HUES64 (cell line): ENCODE results near the gene PNPLA7.

ENCODE experiments used
- H3K27ac ChIP-seq: 2 replicates; pipeline ENCODE4 v1.7.0; 2013; ENCODE audit warnings: low read depth, low read length, inconsistent platforms
- H3K27me3 ChIP-seq: 2 replicates; pipeline ENCODE4 v1.6.1; 2013; ENCODE audit warnings: mild to moderate bottlenecking, low read length; ENCODE audit not compliant: insufficient read depth
- H3K36me3 ChIP-seq: 2 replicates; pipeline ENCODE4 v1.6.1; 2013; ENCODE audit warnings: mild to moderate bottlenecking, low read length; ENCODE audit not compliant: insufficient read depth
- H3K4me1 ChIP-seq: 2 replicates; pipeline ENCODE4 v1.6.1; 2013; ENCODE audit warnings: mild to moderate bottlenecking, low read length, moderate library complexity; ENCODE audit not compliant: insufficient read depth
- H3K4me3 ChIP-seq: 2 replicates; pipeline ENCODE4 v1.5.1; 2013; ENCODE audit warnings: mild to moderate bottlenecking, low read length, moderate library complexity
- H3K9ac ChIP-seq: 2 replicates; pipeline ENCODE4 v1.6.1; 2013; ENCODE audit warnings: mild to moderate bottlenecking, low read depth, low read length
- H3K9me3 ChIP-seq: 2 replicates; pipeline ENCODE4 v1.6.1; 2013; ENCODE audit warnings: low read depth, low read length; ENCODE audit not compliant: insufficient read depth
- WGBS: fragments of 150-250, 120-280 bp; methylation state at CpG from one replicate; pipeline ENCODE4 v1.1.7; 2013; ENCODE audit warnings: missing lambda C conversion rate; 5-methylcytosine and 5-hydroxymethylcytosine counted together

The PNPLA7 gene

DNA sequence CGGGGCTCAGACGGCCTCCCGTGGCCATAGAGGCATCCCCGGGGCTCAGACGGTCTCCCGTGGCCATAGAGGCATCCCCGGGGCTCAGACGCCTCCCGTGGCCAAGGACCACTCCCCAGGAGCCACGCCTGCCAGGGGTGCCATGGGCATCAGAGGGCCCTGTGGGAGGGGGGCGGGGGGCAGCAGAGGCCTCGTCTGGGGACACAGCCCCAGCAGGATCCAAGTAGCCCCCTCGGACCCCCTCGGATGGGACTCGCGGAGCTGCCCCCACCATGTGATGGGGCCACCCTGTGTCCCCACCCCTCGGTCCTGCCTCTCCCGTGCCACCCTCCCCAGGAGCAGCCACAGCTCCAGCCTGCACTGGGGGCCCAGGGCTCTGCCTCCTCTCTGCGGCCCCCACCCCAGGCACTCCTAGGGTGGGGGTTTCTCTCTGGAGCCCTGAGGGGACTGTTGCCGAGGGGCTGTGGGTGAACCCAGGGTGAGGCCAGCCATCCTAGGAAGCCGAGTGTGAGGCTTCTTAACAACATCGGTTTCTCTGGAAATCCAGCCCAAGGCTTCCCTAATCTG lies 111.5 kb downstream of the PNPLA7 start:
- H3K4me3 ChIP-seq = no peak overlapping the region
- H3K4me1 ChIP-seq = no peaks in the 10 kb centered on the region; the same call in 1 of the 2 replicates
- 92% methylated on average over 22 of the region's 22 CpGs for WGBS
- no peak overlapping the region for H3K27ac ChIP-seq
- H3K36me3 ChIP-seq = no peaks in the 10 kb centered on the region
- peaks cover 7% of the 10 kb centered on the region; the same call in 1 of the 2 replicates for H3K27me3 ChIP-seq
- no peak overlapping the region for H3K9ac ChIP-seq
- no peaks in the 10 kb centered on the region for H3K9me3 ChIP-seq

DNA sequence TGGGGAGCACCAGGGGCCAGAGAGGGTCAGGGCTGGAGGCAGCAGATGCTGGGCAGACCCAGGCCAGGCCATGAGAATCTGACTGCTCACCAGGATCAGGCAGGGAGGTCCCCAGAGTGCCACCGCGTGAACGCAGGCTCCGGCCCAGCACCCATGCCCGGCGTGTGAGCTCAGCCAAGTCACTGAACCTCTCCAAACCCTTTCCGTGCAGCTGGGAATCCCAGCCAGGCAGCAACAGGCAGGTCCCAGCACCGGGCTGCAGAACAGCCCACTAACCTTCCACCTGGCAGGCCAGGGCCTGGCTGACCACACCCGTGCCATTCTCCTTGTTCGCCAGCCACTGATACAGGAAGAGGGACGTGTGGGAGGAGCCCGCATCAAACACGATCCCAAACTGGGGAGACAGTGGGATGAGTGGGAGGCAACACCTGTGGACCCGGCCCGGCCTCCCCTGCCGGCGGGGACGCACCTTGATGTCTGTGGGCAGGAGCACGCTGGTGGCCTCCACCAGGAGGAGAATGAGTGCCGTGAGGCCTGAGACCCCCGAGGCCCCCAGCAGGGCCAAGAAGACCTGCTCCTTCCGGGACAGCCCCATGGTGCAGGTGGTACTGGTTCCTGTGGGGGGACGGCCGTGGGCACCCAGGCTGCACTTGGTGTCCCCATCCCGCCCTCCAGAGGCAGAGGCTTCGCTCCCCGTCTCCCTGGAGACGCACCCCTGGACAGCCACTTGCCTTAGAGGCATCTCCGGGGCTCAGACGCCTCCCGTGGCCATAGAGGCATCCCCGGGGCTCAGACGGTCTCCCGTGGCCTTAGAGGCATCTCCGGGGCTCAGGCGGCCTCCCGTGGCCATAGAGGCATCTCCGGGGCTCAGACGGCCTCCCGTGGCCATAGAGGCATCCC lies 112.3 kb downstream of the PNPLA7 start:
- Histone ChIP-seq H3K36me3 (no peaks in the 10 kb centered on the region), H3K9me3 (no peaks in the 10 kb centered on the region), H3K27ac (no peak overlapping the region), H3K9ac (no peak overlapping the region), H3K4me3 (no peak overlapping the region), H3K4me1 (no peaks in the 10 kb centered on the region; the same call in 1 of the 2 replicates), H3K27me3 (peaks cover 7% of the 10 kb centered on the region; the same call in 1 of the 2 replicates)
- 93% methylated on average over 40 of the region's 40 CpGs for WGBS

DNA sequence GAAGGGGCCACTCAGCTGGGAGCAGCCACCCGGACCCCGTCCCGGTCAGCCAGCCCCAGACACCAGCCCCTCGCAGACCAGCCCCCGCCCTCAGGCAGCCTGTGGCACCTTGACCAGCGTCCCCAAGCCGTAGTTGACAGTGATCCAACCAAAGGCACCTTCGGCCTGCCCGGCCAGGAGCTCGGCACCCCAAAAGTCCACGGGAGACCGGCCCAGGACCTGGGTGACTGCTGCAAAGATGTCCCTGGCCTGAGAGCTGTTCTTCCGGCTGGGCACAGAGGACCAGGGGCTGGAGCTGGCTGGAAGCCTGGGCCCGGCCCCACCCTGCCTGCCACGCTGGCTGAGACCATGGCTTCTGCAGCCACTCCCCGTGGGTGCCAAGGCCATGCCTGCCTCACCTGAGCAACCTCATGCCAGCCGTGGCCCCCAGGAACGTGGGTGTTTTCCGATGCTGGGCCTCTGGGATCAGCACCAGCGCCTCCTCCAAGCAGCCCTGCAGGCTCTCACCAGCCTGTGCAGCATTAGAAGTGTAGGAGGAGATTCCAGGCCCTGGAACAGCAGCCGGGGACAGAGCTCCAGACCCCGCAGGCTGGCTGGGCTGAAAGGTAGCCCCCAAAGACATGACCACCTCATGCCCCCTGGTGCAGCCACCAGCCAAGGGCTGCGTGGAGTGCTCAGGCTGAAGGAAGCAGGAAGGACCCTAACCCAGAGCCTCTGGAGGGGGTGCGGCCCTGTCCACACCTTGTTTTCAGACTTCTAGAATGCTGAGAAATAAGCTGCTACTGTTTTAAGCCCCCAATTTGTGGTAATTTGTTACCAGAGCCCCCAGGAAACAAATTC lies 113.2 kb downstream of the PNPLA7 start:
- Histone ChIP-seq H3K9ac (no peak overlapping the region), H3K4me1 (no peaks in the 10 kb centered on the region; the same call in 1 of the 2 replicates), H3K4me3 (no peak overlapping the region), H3K36me3 (no peaks in the 10 kb centered on the region), H3K27me3 (peaks cover 1% of the 10 kb centered on the region; the same call in 1 of the 2 replicates), H3K27ac (no peak overlapping the region), H3K9me3 (no peaks in the 10 kb centered on the region)
- 93% methylated on average over 24 of the region's 24 CpGs for WGBS

DNA sequence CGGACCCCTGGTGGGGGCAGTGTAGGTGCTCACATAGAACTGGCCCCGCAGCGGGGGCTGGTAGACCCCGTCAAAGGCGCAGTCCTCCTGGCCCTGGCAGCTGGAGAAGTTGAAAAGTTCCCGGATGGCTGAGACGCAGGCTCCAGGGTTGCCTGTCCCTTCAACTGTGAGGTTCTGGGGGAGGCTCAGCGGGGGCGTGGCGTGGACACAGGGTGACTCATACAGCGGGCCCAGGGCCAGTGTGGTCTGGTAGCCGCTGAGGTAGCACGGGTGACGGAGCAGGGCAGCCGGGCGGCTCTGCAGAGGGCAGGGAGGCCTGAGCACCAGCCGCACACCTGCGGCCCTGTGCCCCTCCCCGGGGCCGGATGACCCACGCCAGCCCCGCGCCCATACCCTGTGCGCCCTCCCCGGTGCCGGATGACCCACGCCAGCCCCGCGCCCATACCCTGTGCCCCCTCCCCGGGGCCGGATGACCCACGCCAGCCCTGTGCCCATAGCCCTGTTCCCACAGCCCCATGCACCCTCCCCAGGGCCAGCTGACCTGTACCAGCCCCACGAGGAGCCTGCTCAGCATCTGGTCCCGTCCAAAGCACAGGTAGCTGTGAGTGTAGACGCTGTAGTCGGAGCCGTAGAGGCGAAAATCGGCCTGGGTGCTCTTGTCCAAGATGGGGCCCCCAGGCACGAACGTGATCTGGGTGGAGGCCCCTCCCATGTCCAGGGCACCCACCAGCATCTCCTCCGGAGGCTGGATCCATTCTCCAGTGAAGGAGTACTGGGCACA lies 114.0 kb downstream of the PNPLA7 start:
- no peak overlapping the region for H3K9ac ChIP-seq
- no peaks in the 10 kb centered on the region for H3K9me3 ChIP-seq
- H3K36me3 ChIP-seq = no peaks in the 10 kb centered on the region
- 92% methylated on average over 42 of the region's 42 CpGs for WGBS
- no peaks in the 10 kb centered on the region for H3K4me1 ChIP-seq
- H3K27ac ChIP-seq = no peak overlapping the region
- no peaks in the 10 kb centered on the region for H3K27me3 ChIP-seq
- H3K4me3 ChIP-seq = no peak overlapping the region

DNA sequence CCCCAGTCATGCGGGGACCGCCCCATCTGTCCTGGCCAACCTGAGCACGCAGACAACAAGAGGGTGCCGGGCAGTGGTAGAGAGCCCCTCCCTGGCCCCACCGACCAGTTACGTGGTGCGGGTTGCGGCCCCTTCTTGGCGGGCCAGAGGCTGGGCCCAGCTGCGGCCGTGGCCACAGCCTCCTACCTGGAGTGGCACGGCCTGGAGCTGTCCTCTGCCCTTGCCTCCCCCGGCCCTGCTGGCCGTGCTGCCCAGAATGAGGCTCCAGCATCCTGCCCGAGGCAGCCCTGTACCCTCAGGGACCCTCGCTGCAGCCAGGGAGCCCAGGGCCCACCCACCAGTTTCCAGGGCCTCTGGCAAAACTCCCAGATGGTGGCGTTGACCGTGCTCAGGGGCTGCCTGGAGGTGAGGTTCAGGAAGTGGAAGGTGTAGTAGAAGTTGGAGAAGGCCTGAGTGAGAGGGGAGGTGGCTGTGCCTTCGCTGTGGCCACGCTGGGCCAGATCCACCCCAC lies 114.8 kb downstream of the PNPLA7 start:
- Histone ChIP-seq H3K9ac (no peak overlapping the region), H3K27me3 (no peaks in the 10 kb centered on the region), H3K4me3 (no peak overlapping the region), H3K9me3 (no peaks in the 10 kb centered on the region), H3K4me1 (no peaks in the 10 kb centered on the region), H3K27ac (no peak overlapping the region), H3K36me3 (no peaks in the 10 kb centered on the region)
- 90% methylated on average over 20 of the region's 20 CpGs for WGBS

DNA sequence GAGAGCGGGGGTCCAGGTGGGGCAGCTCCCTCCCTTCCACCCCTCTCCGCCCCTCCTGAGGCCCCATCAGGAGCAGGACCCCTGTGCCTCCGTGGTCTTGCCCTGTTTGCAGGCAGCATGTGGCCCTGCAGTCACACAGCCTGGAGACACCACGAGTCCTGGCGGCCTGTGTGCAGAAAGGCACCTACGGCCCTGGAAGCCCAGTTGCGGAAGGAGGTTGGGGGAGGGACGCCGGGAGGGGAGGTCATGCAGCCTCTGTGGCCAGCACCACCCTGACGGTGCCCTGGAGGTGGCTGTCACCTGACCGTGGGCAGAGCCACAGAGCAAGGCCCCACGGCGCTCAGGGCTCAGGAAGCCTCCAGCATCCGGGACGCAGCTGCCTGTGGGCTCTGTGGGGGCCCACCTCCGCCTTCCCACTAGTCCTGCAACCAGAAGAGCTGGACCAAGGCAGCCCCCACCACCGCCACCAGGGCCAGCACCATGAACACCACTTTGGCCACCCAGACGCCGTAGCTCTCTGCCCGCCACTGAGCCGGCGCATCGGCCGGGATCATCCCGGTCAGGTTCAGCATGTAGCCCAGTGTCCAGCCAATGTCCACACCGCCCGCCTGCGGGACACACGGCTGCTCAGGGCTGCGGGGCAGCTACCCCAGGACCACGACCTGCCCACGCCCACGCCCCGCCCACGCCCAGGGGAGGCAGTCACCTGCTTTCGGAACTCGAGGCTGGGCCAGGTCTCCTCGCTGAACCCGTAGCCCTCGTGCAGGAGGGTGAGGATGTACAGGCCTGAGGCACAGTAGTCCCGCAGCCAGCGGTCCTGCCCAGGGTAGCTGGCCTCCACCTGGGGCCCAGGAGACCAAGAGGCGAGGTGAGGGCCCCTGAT lies 115.5 kb downstream of the PNPLA7 start:
- 92% methylated on average over 43 of the region's 43 CpGs for WGBS
- Histone ChIP-seq H3K27me3 (no peaks in the 10 kb centered on the region), H3K4me3 (no peak overlapping the region), H3K9ac (no peak overlapping the region), H3K9me3 (no peaks in the 10 kb centered on the region), H3K4me1 (no peaks in the 10 kb centered on the region), H3K27ac (no peak overlapping the region), H3K36me3 (no peaks in the 10 kb centered on the region)

DNA sequence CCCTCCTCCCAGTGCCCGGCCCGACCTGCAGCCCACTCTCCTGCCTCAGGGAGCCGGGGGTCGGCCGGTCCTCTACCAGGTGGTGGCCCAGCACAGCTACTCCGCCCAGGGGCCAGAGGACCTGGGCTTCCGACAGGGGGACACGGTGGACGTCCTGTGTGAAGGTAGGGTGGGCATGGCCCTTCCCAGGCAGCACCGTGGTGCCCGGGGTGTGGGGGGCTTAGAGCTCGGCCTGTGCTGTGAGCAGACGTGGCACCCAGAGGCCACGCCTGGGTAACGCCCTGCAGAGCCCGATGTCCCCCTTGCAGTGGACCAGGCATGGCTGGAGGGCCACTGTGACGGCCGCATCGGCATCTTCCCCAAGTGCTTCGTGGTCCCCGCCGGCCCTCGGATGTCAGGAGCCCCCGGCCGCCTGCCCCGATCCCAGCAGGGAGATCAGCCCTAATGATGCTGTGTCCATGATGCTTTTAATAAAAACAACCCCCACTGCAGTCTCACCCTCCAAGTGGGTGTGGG lies 116.2 kb downstream of the PNPLA7 start:
- Histone ChIP-seq H3K27me3 (no peaks in the 10 kb centered on the region), H3K27ac (no peak overlapping the region), H3K4me3 (no peak overlapping the region), H3K4me1 (no peaks in the 10 kb centered on the region), H3K36me3 (no peaks in the 10 kb centered on the region), H3K9ac (no peak overlapping the region), H3K9me3 (no peaks in the 10 kb centered on the region)
- WGBS = 93% methylated on average over 26 of the region's 26 CpGs

DNA sequence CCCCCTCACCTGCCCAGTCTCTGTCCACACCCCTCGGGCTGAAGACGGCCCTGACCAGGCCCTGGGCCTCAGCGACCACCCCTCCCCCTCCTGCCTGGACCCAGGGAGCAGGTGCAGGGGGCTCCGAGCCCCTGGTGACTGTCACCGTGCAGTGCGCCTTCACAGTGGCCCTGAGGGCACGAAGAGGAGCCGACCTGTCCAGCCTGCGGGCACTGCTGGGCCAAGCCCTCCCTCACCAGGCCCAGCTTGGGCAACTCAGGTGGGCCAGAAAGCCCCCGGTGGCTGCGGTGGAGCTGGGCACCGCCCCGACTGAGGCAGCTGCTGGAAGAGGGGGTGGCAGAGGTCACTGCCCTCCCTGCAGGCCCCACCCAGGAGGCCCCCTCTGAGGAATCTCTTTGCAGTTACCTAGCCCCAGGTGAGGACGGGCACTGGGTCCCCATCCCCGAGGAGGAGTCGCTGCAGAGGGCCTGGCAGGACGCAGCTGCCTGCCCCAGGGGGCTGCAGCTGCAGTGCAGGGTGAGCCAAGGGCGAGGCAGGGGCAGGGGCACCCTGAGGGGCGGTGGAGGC lies 116.8 kb downstream of the PNPLA7 start:
- no peaks in the 10 kb centered on the region for H3K4me1 ChIP-seq
- no peak overlapping the region for H3K27ac ChIP-seq
- 88% methylated on average over 19 of the region's 19 CpGs for WGBS
- H3K9me3 ChIP-seq = no peaks in the 10 kb centered on the region
- no peak overlapping the region for H3K9ac ChIP-seq
- H3K27me3 ChIP-seq = no peaks in the 10 kb centered on the region
- no peak overlapping the region for H3K4me3 ChIP-seq
- H3K36me3 ChIP-seq = no peaks in the 10 kb centered on the region

DNA sequence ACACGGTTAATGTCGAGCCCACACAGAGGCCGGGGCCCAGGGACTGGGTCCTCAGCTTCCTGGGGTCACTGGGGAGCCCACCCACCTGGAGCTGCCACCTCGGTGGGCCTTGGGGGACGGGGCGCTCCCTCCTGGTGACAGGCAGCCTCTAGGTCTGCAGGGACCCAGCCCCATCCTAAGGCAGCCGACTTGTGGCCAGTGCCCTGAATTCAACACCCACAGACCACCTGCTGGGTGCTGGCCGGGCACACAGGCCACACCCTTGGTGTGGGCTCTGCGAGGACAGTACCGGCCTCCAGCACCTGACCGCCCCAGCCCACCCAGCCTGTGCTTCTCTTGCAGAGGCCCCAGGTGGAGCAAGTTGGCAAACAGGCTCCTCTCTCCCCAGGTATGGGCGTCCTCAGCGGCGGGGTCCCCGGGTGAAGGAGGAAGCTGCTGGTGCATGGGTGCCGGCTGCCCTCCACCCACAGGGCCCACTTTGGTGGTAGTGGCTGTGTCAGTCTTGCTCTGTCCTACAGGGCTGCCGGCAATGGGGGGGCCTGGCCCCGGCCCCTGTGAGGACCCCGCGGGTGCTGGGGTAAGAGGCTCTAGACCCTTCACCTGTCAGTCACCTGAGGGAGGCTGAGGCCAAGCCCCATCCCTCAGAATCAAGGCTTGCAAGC lies 117.4 kb downstream of the PNPLA7 start:
- whole genome bisulfite sequencing = 90% methylated on average over 20 of the region's 20 CpGs

More for the DNA sequence above, 117.4 kb downstream of the PNPLA7 start:
- Histone ChIP-seq H3K27ac (no peak overlapping the region), H3K9ac (no peak overlapping the region), H3K27me3 (no peaks in the 10 kb centered on the region), H3K4me3 (no peak overlapping the region), H3K4me1 (no peaks in the 10 kb centered on the region), H3K36me3 (no peaks in the 10 kb centered on the region), H3K9me3 (no peaks in the 10 kb centered on the region)
